Breast epithelium (tissue), 3 donors: Measurements from ENCODE around the gene MRPS2.

ENCODE experiments used
- CTCF ChIP-seq, 3 donors: fragments of 450-650 bp; IDR thresholded peaks; one replicate each; pipeline ENCODE4 v1.5.1; 2016 to 2017; ENCODE audit warnings: antibody characterized with exemption in 3 of 3, mild to moderate bottlenecking in 3 of 3, moderate library complexity in 3 of 3
- POLR2A ChIP-seq: fragments of 450-650 bp; IDR thresholded peaks from one replicate; pipeline ENCODE4 v1.6.1; 2016; ENCODE audit warnings: antibody characterized with exemption, mild to moderate bottlenecking, moderate library complexity
- POLR2AphosphoS5 ChIP-seq, 3 donors: sonication (generic); formaldehyde crosslinking; IDR thresholded peaks; one replicate each; pipeline ENCODE4 v1.6.1; 2017; ENCODE audit warnings: antibody characterized with exemption in 3 of 3

- TF ChIP-seq CTCF (IDR thresholded peaks at IDR 0.05) (no peak), POLR2AphosphoS5 (IDR thresholded peaks at IDR 0.05) (no peak), POLR2A (no peak)
Measured at GRCh38 chr9:135544981-135545635, 44.6 kb downstream of the MRPS2 start.
